Measurements from ENCODE around the gene CEACAM18.
"Not testable (repeated sequence)": the region's sequence is repeated elsewhere in the genome, so short reads cannot be mapped to it uniquely, and the experiment has no call there.

Gene CEACAM18

GRCh38 chr19:51493776-51494175 is 15.4 kb downstream of the CEACAM18 start:
- no peak for DNase-seq

GRCh38 chr19:51497666-51498065 is 19.3 kb downstream of the CEACAM18 start:
- DNase-seq = no peak

- DNase-seq = not testable (repeated sequence)
Measured at GRCh38 chr19:51500931-51501330, 22.6 kb downstream of the CEACAM18 start.

- peak in 9 of 14 donors; percentile 2 to 31 (median 10) for DNase-seq
Measured at GRCh38 chr19:51501594-51502263, 23.4 kb downstream of the CEACAM18 start, which contains the start of gene SIGLEC12. TSS of gene SIGLEC12 (minus strand) at chr19:51501800. CDS start at chr19:51501733, 67 bp downstream.

GRCh38 chr19:51503286-51503817 is 25.0 kb downstream of the CEACAM18 start:
- DNase-seq = no peak

- no peak for DNase-seq
Measured at GRCh38 chr19:51503896-51504295, 25.6 kb downstream of the CEACAM18 start.

GRCh38 chr19:51505904-51506303 is 27.6 kb downstream of the CEACAM18 start:
- DNase-seq = no peak

- DNase-seq = no peak
Measured at GRCh38 chr19:51507192-51507591, 28.9 kb downstream of the CEACAM18 start.

- no peak for DNase-seq
Measured at GRCh38 chr19:51507640-51508058, 29.3 kb downstream of the CEACAM18 start.

- DNase-seq = no peak
Measured at GRCh38 chr19:51508059-51508733, 29.9 kb downstream of the CEACAM18 start.

GRCh38 chr19:51509823-51510660 is 31.7 kb downstream of the CEACAM18 start:
- DNase-seq = no peak

GRCh38 chr19:51511353-51511752 is 33.0 kb downstream of the CEACAM18 start:
- DNase-seq = no peak

GRCh38 chr19:51513968-51514367 is 35.6 kb downstream of the CEACAM18 start:
- DNase-seq = no peak

GRCh38 chr19:51514866-51515481 is 36.6 kb downstream of the CEACAM18 start:
- DNase-seq = peak in 1 of 14 donors; percentile 9

- DNase-seq = no peak
Measured at GRCh38 chr19:51520728-51521127, 42.4 kb downstream of the CEACAM18 start.

- no peak for DNase-seq
Measured at GRCh38 chr19:51521357-51521756, 43.0 kb downstream of the CEACAM18 start.

- no peak for DNase-seq
Measured at GRCh38 chr19:51521781-51522180, 43.4 kb downstream of the CEACAM18 start.

- DNase-seq = no peak
Measured at GRCh38 chr19:51524666-51525264, 46.4 kb downstream of the CEACAM18 start.

- DNase-seq = no peak
Measured at GRCh38 chr19:51525651-51526050, 47.3 kb downstream of the CEACAM18 start.

GRCh38 chr19:51529301-51529700 is 51.0 kb downstream of the CEACAM18 start:
- no peak for DNase-seq

- no peak for DNase-seq
Measured at GRCh38 chr19:51530616-51531015, 52.3 kb downstream of the CEACAM18 start.
